K562 (cell line): ENCODE results near the gene STK11. TPM values are rescaled to one million over a fixed set of nuclear protein-coding genes. Genes with fewer than 3 reads are reported as not detected.

Source experiments
- ADNP ChIP-seq: fragments of 200-800 bp; sonication (Bioruptor generic); IDR thresholded peaks from 2 replicates; pipeline ENCODE4 v1.6.1; 2016; ENCODE audit warnings: missing genetic modification characterization, missing compliant biosample characterization
- DPF2 ChIP-seq: fragments of 450-650 bp; IDR thresholded peaks from 2 replicates; pipeline ENCODE4 v1.6.1; 2016
- ETS1 ChIP-seq: conservative IDR thresholded peaks from 2 replicates; pipeline ENCODE4 v1.6.1; 2011; ENCODE audit warnings: low read depth, mild to moderate bottlenecking, low read length; ENCODE audit not compliant: control insufficient read depth
- GMEB1 ChIP-seq: fragments of 250-450 bp; sonication (Bioruptor Pico); IDR thresholded peaks from 2 replicates; pipeline ENCODE4 v1.4.0; 2020; ENCODE audit warnings: mild to moderate bottlenecking
- ID3 ChIP-seq, 2 experiments: fragments of 250-450 bp in 1 of 2; fragments of 450-650 bp in 1 of 2; sonication (Bioruptor Pico) in 1 of 2; IDR thresholded peaks; 2 replicates each; pipeline versions ENCODE4 v1.6.1 to v1.8.0; 2016 to 2021; ENCODE audit warnings: mild to moderate bottlenecking in 2 of 2, moderate library complexity in 2 of 2, missing compliant biosample characterization in 1 of 2, missing genetic modification characterization in 1 of 2
- KLF6 ChIP-seq: fragments of 250-450 bp; sonication (Bioruptor Pico); IDR thresholded peaks from 2 replicates; pipeline ENCODE4 v1.4.0; 2020; ENCODE audit warnings: mild to moderate bottlenecking, moderate library complexity, borderline replicate concordance
- LCOR ChIP-seq: sonication (generic); formaldehyde crosslinking; IDR thresholded peaks from 2 replicates; pipeline ENCODE4 v1.8.0; 2022; ENCODE audit warnings: mild to moderate bottlenecking, missing genetic modification reagents
- MCM3 ChIP-seq: fragments of 450-650 bp; IDR thresholded peaks from 2 replicates; pipeline ENCODE4 v1.6.1; 2016
- PKNOX1 ChIP-seq: fragments of 450-650 bp; IDR thresholded peaks from 2 replicates; pipeline ENCODE4 v1.6.1; 2016
- SMC3 ChIP-seq: conservative IDR thresholded peaks from 2 replicates; pipeline ENCODE4 v1.6.1; 2011; ENCODE audit warnings: low read depth, low read length, improper control_type of control experiment; ENCODE audit not compliant: insufficient read depth
- TCF15 ChIP-seq: fragments of 250-450 bp; sonication (Bioruptor Pico); IDR thresholded peaks from 2 replicates; pipeline ENCODE4 v1.8.0; 2022; ENCODE audit warnings: moderate library complexity, mild to moderate bottlenecking, inconsistent platforms
- TRIM25 ChIP-seq: fragments of 450-650 bp; IDR thresholded peaks from 2 replicates; pipeline ENCODE4 v1.7.0; 2016; ENCODE audit warnings: borderline replicate concordance
- ZBTB11 ChIP-seq, 3 experiments: fragments of 200-800 bp in 1 of 3; fragments of 250-450 bp in 1 of 3; fragments of 450-650 bp in 1 of 3; sonication (Bioruptor Pico) in 1 of 3; sonication (Bioruptor generic) in 1 of 3; formaldehyde crosslinking in 1 of 3; IDR thresholded peaks; 2 replicates each; pipeline versions ENCODE4 v1.6.1 to v1.8.0; 2016 to 2022; ENCODE audit warnings: mild to moderate bottlenecking in 2 of 3, missing genetic modification characterization in 2 of 3, missing compliant biosample characterization in 1 of 3, moderate library complexity in 1 of 3
- polyA plus RNA-seq, 8 experiments: library from polyadenylated mRNA; depleted of rRNA in 4 of 8; stranded (reverse) in 5 of 8; unstranded in 3 of 8; fragments of >200 nt; fragmentation: Nextera tagmentation in 2 of 8; fragmentation: Illumina TruSeq in 1 of 8; extraction: Ambion mirVana in 2 of 8; extraction: Trizol in 1 of 8; gene quantifications; 2 replicates each; pipeline versions ENCODE4 v1.2.1 to v1.2.3, GENCODE V29; 2011 to 2014; ENCODE audit warnings: inconsistent platforms in 1 of 8, missing spikeins in 1 of 8
- total RNA-seq, 7 experiments: library from RNA; depleted of rRNA in 6 of 7; stranded (reverse); fragments of >200 nt in 6 of 7; fragmentation: Illumina TruSeq in 2 of 7; extraction: Trizol in 2 of 7; gene quantifications; 2 replicates each; pipeline versions ENCODE4 v1.2.1 to v1.2.3, GENCODE V29; 2011 to 2021; ENCODE audit warnings: low replicate concordance in 1 of 7

STK11 gene
- total and polyA plus RNA-seq, 9 of the 15 experiments (the other 6 are each of a cell fraction or from before 2014, with no cell fraction given): 0.15 to 96.5 (median 31.7) TPM

- no peak for TF ChIP-seq TRIM25
- no peak for TF ChIP-seq MCM3
- TF ChIP-seq KLF6: no peak
- TF ChIP-seq LCOR (CRISPR knock-in tag): peak; percentile 51; the same call in 1 of the 2 replicates
- TF ChIP-seq ZBTB11 (CRISPR knock-in tag; IDR thresholded peaks at IDR 0.05): no peak
- TF ChIP-seq GMEB1: no peak
- no peak for TF ChIP-seq ID3 (CRISPR knock-in tag; IDR thresholded peaks at IDR 0.05)
- TF ChIP-seq ID3 (tag; IDR thresholded peaks at IDR 0.05): peak; percentile 55; the same call in 1 of the 2 replicates
- TF ChIP-seq TCF15: no peak; the same call in 1 of the 2 replicates
- 0 out of 2 replicates have a peak, but pooled peaks have one; percentile 20 for TF ChIP-seq DPF2
- no peak for TF ChIP-seq SMC3
- TF ChIP-seq ETS1: no peak
- TF ChIP-seq ADNP (tag): peak; percentile 100
- TF ChIP-seq PKNOX1: no peak; the same call in 1 of the 2 replicates
Measured at GRCh38 chr19:1247748-1248138, 42.2 kb downstream of the STK11 start (continued).
